Muscle layer of duodenum (tissue), 2 donors: ENCODE results near the gene CCDC188.

Experiments
- H3K27ac ChIP-seq: one replicate; pipeline ENCODE4 v1.7.0; 2013; ENCODE audit warnings: mild to moderate bottlenecking, low read length
- H3K27me3 ChIP-seq: one replicate; pipeline ENCODE4 v1.7.0; 2013; ENCODE audit warnings: low read depth, mild to moderate bottlenecking, control low read depth, low read length
- H3K36me3 ChIP-seq, 2 donors: one replicate each; pipeline ENCODE4 v1.7.0; 2013; ENCODE audit warnings: low read length in 2 of 2, control low read depth in 1 of 2, mild to moderate bottlenecking in 1 of 2; ENCODE audit not compliant: insufficient read depth in 2 of 2, control insufficient read depth in 1 of 2
- H3K4me1 ChIP-seq, 2 donors: one replicate each; pipeline ENCODE4 v1.7.0; 2013; ENCODE audit warnings: low read length in 2 of 2, mild to moderate bottlenecking in 2 of 2, control low read depth in 1 of 2, moderate library complexity in 1 of 2; ENCODE audit not compliant: insufficient read depth in 2 of 2, control insufficient read depth in 1 of 2
- H3K4me3 ChIP-seq, 2 donors: one replicate each; pipeline ENCODE4 v1.7.0; 2013; ENCODE audit warnings: low read length in 2 of 2, low read depth in 1 of 2, mild to moderate bottlenecking in 1 of 2
- H3K9me3 ChIP-seq, 2 donors: one replicate each; pipeline ENCODE4 v1.7.0; 2013; ENCODE audit warnings: low read length in 2 of 2, control low read depth in 1 of 2, mild to moderate bottlenecking in 1 of 2; ENCODE audit not compliant: control insufficient read depth in 1 of 2
- donor health status: healthy.

CCDC188 gene

DNA sequence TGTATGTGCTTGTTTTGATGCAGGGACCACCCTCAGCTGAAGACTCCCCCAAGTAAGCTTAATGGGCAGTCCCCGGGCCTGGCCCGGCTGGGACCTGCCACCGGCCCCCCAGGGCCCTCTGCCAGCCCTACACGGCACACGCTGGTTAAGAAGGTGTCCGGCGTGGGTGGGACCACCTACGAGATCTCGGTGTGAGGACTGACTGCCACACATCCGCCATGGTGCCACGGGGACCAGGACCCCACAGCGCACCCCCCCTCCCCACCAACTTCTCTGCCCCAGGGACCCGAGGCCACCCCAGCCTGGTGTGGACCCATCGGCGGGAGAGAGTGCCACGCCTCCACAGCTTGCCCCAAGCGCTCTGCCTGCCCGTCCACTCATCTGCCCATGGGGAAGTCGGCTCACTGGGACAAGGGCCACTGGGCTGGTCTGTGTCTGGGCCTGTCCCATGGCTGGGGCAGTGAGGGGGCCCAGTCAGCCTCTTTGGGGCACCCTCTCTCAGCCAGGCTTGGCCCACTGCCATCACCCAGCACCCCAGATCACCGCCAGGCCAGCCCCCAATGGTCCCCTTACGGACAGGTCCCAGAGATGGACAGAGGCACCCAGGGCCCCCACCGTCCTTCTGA is 5.5 kb downstream of the CCDC188 start:
- Histone ChIP-seq H3K36me3 (peaks cover 0 to 38% of the 10 kb centered on the region in 2 donors), H3K4me3 (no peak overlapping the region), H3K9me3 (no peaks in the 10 kb centered on the region), H3K4me1 (no peaks in the 10 kb centered on the region), H3K27me3 (no peaks in the 10 kb centered on the region), H3K27ac (no peak overlapping the region)

DNA sequence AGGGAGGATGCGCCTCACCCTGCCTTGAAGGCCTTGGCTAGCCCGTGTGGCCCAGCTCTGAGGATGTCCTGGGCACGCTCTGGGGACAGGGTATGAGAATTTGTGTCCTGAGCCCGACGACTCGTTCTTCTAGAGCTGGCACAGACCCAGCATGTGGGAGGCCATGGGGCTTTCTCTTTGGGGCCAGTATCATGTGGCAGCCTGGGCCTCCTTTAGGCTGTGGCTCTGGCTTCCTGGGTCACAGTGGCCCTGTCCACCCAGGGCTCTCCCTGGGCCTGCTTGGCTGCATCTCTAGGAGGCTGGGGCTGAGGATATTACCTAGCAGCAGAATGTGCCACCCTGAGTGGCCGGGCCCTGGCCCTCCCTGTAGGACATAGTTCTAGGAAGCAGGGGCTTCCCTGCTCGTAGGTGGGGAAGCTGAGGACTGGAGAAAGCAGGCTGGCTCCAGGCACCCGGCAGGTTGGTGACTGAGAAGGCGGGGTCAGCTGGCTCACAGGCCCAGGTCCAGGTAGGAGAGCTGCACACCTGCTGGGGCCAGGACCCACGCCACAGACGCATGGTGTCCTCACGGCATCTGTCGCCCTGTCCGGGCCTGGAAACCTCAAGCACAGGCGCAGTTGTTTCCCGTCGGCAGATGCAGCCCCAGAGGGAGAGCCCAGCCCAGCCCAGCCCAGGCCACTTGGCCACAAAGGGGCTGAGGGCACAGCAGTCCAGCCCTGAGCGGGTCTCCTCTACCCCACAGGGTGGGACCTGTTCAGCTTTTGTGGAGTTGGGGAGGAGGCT is 6.8 kb downstream of the CCDC188 start:
- Histone ChIP-seq H3K4me1 (no peaks in the 10 kb centered on the region), H3K36me3 (peaks cover 0 to 47% of the 10 kb centered on the region in 2 donors), H3K9me3 (no peaks in the 10 kb centered on the region), H3K4me3 (no peak overlapping the region), H3K27me3 (no peaks in the 10 kb centered on the region), H3K27ac (no peak overlapping the region)

DNA sequence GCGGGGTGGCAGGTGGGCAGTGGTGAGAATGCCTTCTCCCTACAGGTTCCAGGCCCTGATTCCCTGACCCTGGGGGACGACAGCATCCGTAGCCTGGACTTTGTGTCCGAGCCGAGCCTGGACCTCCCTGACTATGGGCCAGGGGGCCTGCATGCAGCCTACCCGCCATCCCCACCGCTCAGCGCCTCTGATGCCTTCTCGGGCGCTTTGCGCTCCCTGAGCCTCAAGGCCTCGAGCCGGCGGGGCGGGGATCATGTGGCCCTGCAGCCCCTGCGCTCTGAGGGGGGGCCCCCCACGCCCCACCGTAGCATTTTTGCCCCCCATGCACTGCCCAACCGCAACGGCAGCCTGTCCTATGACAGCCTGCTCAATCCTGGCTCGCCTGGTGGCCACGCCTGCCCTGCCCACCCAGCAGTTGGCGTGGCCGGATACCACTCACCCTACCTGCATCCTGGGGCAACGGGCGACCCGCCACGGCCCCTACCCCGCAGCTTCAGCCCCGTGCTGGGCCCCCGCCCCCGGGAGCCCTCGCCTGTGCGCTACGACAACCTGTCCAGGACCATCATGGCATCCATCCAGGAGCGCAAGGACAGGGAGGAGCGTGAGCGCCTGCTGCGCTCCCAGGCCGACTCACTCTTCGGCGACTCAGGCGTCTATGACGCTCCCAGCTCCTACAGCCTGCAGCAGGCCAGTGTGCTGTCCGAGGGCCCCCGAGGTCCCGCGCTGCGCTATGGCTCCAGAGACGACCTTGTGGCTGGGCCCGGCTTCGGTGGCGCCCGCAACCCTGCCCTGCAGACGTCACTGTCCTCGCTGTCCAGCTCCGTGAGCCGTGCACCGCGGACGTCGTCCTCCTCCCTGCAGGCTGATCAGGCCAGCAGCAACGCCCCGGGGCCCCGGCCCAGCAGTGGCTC is 7.9 kb downstream of the CCDC188 start:
- H3K4me3 ChIP-seq = no peak overlapping the region
- peaks cover 0 to 47% of the 10 kb centered on the region in 2 donors for H3K36me3 ChIP-seq
- H3K27me3 ChIP-seq = no peaks in the 10 kb centered on the region
- peaks cover 0 to 6% of the 10 kb centered on the region in 2 donors for H3K4me1 ChIP-seq
- H3K9me3 ChIP-seq = no peaks in the 10 kb centered on the region
- no peak overlapping the region for H3K27ac ChIP-seq

DNA sequence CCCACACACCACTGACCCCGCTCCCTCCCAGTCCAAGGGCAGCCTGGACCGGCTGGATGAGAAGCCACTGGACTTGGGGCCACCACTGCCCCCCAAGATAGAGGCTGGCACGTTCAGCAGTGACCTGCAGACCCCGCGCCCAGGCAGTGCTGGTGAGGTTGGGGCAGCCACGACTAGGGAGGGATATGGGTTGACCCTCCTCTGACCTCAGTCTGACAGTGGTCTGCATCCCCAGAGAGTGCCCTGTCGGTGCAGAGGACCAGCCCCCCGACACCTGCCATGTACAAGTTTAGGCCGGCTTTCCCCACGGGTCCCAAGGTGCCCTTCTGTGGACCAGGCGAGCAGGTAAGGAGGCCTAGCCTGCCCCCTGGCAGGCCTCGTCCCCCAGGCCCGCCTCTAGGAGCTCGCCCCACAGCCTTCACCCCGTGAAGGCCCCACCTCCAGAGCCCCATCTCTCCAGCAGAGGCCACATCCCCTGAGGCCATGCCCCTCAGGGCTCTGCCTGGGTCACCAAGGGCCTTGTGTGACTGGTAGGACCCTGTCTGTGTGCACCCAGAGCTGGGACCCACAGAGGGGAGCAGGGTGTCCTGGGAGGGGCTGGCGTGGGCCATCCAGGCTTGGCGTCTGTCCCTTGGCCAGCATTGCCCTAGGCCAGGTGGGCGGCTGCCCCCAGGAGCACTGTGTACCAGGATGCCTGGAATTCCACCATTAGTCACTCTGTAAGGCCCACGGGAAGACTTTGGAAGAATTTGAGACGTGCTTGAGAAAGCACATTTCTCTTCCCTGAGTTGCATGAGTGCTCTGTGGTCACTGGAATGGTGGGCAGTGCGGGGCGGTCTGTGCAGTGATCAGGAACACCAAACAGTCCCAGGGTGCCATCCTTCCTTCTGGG is 9.4 kb downstream of the CCDC188 start:
- no peak overlapping the region for H3K27ac ChIP-seq
- peaks cover 0 to 22% of the 10 kb centered on the region in 2 donors for H3K4me1 ChIP-seq
- H3K27me3 ChIP-seq = no peaks in the 10 kb centered on the region
- H3K4me3 ChIP-seq = no peak overlapping the region
- no peaks in the 10 kb centered on the region for H3K9me3 ChIP-seq
- H3K36me3 ChIP-seq = peaks cover 0 to 47% of the 10 kb centered on the region in 2 donors

DNA sequence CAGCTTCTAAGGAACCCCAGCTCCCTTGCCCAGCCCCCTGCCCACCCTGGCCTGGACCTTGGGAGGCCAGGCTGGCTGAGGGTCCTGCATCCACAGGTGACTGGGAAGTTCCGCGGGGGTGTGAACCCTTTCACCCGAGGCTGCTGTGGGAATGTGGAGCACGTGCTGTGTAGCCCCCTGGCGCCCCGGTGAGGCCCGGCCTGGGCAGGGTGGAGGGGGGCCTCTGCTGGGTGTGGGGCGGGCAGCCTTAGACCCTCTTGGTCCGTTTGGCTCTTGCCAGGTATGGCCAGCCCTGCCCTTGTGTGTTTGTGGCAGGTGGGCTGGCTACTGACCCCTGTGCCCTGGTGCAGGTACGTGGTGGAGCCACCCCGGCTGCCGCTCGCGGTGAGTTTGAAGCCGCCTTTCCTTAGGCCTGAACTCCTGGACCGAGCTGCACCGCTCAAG is 10.3 kb downstream of the CCDC188 start:
- Histone ChIP-seq H3K36me3 (peaks cover 0 to 45% of the 10 kb centered on the region in 2 donors), H3K4me3 (no peak overlapping the region), H3K4me1 (peaks cover 0 to 31% of the 10 kb centered on the region in 2 donors), H3K9me3 (no peaks in the 10 kb centered on the region), H3K27ac (no peak overlapping the region), H3K27me3 (no peaks in the 10 kb centered on the region)

DNA sequence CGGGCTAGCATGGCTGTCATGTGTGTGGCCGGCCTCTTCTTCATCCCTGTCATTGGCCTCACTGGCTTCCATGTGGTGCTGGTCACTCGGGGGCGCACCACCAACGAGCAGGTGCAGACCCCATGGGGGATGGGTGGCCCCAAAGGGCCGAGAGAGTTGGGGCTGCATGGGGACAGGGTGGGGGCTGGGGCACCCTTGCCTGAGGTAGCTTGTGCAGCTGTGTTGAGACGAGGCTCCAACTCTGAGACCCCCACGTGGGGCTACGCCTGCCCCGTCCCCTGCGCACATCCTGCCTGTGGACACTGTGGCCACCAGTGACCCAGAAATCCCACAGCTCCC is 10.8 kb downstream of the CCDC188 start:
- Histone ChIP-seq H3K36me3 (peaks cover 0 to 40% of the 10 kb centered on the region in 2 donors), H3K27me3 (no peaks in the 10 kb centered on the region), H3K9me3 (no peaks in the 10 kb centered on the region), H3K27ac (no peak overlapping the region), H3K4me3 (no peak overlapping the region), H3K4me1 (peaks cover 0 to 35% of the 10 kb centered on the region in 2 donors)

DNA sequence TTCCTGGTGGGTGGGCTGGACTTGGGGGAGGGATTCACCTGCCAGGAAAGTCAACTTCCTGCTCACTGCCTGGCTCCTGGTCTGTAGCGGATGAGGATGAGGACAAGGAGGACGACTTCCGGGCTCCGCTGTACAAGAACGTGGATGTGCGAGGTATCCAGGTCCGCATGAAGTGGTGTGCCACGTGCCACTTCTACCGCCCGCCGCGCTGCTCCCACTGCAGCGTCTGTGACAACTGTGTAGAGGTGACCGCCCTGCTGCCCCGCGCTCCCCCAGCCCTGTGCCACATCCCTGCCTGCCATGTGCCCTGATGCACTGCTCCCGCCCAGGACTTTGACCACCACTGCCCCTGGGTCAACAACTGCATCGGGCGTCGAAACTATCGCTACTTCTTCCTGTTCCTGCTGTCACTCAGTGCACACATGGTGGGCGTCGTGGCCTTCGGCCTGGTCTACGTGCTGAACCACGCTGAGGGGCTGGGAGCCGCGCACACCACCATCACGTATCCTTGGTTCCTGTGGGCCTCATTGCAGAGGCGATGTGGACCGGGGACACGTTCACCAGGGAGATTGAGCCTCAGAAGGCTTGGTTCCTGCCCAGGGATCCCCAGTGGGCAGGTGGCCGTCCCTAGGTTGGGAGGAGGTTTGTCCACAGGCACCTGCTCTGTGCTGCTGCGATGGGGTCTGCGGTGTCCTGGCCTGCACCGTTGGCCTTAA is 11.3 kb downstream of the CCDC188 start:
- Histone ChIP-seq H3K4me3 (no peak overlapping the region), H3K27ac (no peak overlapping the region), H3K9me3 (no peaks in the 10 kb centered on the region), H3K36me3 (peaks cover 0 to 40% of the 10 kb centered on the region in 2 donors), H3K4me1 (peaks cover 0 to 39% of the 10 kb centered on the region in 2 donors), H3K27me3 (no peaks in the 10 kb centered on the region)

DNA sequence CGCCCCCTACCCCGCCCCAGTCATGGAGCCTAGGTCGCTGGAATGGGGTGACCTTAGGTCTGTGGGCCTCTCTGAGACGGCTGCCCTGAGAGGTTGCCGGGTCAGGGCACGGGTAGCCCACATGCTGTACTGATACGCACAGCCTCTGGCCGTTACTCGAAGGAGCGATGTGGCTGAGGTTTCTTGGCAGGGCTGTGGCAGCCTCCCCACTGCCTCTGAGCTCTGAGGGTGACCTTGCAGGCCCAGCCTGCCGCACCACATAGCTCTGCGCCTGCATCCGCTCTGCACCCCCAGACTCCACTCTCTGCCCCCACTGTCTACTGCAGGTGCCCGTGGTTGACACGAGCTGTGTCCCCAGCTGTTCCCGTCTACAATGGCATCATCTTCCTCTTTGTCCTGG is 12.0 kb downstream of the CCDC188 start:
- H3K4me3 ChIP-seq = no peak overlapping the region
- no peaks in the 10 kb centered on the region for H3K27me3 ChIP-seq
- peaks cover 0 to 37% of the 10 kb centered on the region in 2 donors for H3K36me3 ChIP-seq
- H3K27ac ChIP-seq = no peak overlapping the region
- H3K9me3 ChIP-seq = no peaks in the 10 kb centered on the region
- peaks cover 0 to 46% of the 10 kb centered on the region in 2 donors for H3K4me1 ChIP-seq

DNA sequence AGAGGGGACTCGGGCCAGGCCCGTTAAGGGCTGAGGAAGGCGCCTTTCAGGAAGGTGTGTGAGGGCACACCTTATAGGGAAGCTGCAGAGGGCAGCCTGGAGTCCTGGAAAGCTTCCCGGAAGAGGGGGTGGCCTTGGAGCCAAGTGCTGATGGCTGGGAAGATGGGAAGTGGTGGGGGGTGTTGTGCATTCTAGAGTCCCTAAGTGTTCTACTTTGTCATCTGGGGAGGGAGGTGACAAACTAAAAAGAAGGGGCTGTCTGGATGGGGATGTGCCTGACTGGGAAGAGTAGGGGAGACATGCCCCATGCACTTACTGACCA is 12.5 kb downstream of the CCDC188 start:
- peak overlapping the region in 1 of 2 donors; percentile 1 for H3K4me3 ChIP-seq
- peaks cover 0 to 50% of the 10 kb centered on the region in 2 donors for H3K4me1 ChIP-seq
- no peaks in the 10 kb centered on the region for H3K27me3 ChIP-seq
- H3K27ac ChIP-seq = no peak overlapping the region
- H3K36me3 ChIP-seq = peaks cover 0 to 32% of the 10 kb centered on the region in 2 donors
- H3K9me3 ChIP-seq = no peaks in the 10 kb centered on the region

DNA sequence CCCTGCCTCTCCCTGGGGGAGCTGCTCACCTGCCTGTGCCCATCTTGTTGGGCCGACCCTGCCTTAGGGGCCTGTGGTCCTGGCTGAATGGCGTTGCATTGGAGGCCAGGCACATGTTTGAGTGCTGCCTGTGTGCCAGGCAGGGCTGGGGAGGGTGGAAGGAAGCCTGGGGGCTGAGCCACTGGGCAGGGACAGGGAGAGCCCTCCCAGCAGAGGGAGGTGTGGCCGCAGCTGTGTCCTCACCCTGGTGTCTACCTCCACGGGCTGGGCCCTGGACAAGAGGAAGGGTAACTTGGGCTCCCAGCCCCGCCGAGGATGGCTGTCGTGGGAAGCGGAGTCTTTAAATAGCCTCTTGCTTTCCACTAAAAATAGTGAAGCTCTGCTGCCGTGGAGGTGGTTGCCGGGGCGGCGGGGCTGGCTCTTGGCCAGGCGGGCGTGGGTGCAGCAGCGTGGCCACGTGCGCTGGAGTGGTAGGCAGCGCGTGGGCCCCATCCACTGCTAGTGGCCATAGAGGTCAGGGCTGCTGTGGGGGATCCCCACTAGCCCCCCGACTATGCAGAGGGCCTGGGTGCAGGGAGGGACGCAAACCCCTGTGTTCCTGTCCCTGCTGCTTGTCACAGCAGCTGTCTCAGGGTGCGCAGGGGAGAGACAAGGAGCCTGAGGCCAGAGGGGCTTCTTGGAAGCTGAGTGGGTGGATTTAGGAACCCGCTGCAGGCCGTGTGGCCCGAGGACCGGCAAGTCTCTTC is 13.0 kb downstream of the CCDC188 start:
- Histone ChIP-seq H3K27me3 (no peaks in the 10 kb centered on the region), H3K27ac (no peak overlapping the region), H3K9me3 (no peaks in the 10 kb centered on the region), H3K36me3 (peaks cover 0 to 27% of the 10 kb centered on the region in 2 donors), H3K4me1 (peaks cover 2 to 56% of the 10 kb centered on the region in 2 donors), H3K4me3 (peak overlapping the region in 1 of 2 donors; percentile 1)
